Prostate gland (tissue), 2 donors: Measurements from ENCODE around the gene LMNTD1.

Experiments used
- POLR2A ChIP-seq: fragments of 450-650 bp; IDR thresholded peaks from one replicate; pipeline ENCODE4 v1.6.1; 2016; ENCODE audit warnings: antibody characterized with exemption, mild to moderate bottlenecking
- POLR2AphosphoS5 ChIP-seq: sonication (generic); formaldehyde crosslinking; IDR thresholded peaks from one replicate; pipeline ENCODE4 v1.6.1; 2017; ENCODE audit warnings: antibody characterized with exemption
- TF ChIP-seq, protein P1 (sequence below), 4 experiments: fragments of 200-600 bp in 2 of 4; fragments of 450-650 bp in 2 of 4; sonication (generic) in 2 of 4; IDR thresholded peaks; 1 replicate in 3 of 4; 2 replicates in 1 of 4; pipeline ENCODE4 v1.5.1; 2016 to 2019; ENCODE audit warnings: antibody characterized with exemption in 4 of 4, mild to moderate bottlenecking in 2 of 4, moderate library complexity in 2 of 4

DNA sequence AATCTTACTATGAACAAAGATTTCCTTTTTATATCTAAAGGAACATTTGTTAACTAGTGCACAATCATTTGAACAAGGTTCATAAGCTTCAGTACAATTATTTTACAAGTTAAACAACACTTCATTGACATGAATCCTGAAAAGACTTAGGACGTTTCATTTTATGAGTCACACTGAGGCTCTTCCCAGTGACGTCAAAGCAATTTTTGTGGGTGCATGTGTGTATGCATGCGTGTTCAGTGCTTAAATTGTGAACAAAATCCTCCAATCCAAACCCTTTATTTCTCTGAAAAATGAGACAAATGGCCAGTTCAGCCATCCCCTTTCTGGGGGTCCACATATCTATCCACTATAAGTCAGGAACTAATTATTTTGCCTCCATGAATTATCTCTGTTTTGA lies 2.9 kb downstream of the LMNTD1 start:
- TF ChIP-seq POLR2AphosphoS5, result no peak
- TF ChIP-seq, protein P1, sequence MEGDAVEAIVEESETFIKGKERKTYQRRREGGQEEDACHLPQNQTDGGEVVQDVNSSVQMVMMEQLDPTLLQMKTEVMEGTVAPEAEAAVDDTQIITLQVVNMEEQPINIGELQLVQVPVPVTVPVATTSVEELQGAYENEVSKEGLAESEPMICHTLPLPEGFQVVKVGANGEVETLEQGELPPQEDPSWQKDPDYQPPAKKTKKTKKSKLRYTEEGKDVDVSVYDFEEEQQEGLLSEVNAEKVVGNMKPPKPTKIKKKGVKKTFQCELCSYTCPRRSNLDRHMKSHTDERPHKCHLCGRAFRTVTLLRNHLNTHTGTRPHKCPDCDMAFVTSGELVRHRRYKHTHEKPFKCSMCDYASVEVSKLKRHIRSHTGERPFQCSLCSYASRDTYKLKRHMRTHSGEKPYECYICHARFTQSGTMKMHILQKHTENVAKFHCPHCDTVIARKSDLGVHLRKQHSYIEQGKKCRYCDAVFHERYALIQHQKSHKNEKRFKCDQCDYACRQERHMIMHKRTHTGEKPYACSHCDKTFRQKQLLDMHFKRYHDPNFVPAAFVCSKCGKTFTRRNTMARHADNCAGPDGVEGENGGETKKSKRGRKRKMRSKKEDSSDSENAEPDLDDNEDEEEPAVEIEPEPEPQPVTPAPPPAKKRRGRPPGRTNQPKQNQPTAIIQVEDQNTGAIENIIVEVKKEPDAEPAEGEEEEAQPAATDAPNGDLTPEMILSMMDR (IDR thresholded peaks at IDR 0.05), result no peak
- no peak for TF ChIP-seq POLR2A
